H1 (cell line): Measurements from ENCODE around the gene MDH1B. TPM values are rescaled to one million over a fixed set of nuclear protein-coding genes. Genes with fewer than 3 reads are reported as not detected.

Experiments used
- CTCF ChIA-PET: fragments of 300-600 bp; sonication (Branson Sonifier 250); formaldehyde crosslinking; loops from one replicate; lab custom pipeline; 2021; ENCODE audit not compliant: partially characterized antibody; lab: Charles Lee
- POLR2A ChIA-PET: fragments of 300-600 bp; sonication (Branson Sonifier 250); formaldehyde crosslinking; loops from one replicate; lab custom pipeline; 2021; ENCODE audit warnings: inconsistent platforms; ENCODE audit not compliant: partially characterized antibody; lab: Charles Lee
- DNase-seq, 2 experiments: peaks; one replicate each; pipeline versions ENCODE4 v3.0.0 to v3.0.0-alpha.2; 2010 to 2022; ENCODE audit warnings: low spot score in 2 of 2, low read depth in 1 of 2, mixed read lengths in 1 of 2
- FAIRE-seq: peaks from 2 replicates; lab custom pipeline; 2011; peaks lifted over from hg19 to GRCh38; lab: Jason Lieb, UNC
- H2AFZ ChIP-seq: 2 replicates; pipeline ENCODE4 v1.8.1; 2012; ENCODE audit warnings: low read length, inconsistent platforms
- H2AK5ac ChIP-seq: 2 replicates; pipeline ENCODE4 v1.6.1; 2013; ENCODE audit warnings: low read depth, low read length
- H2BK120ac ChIP-seq: replicated peaks from 2 replicates; pipeline ENCODE3; 2013; ENCODE audit warnings: low read depth, low read length, inconsistent platforms
- H2BK12ac ChIP-seq: 2 replicates; pipeline ENCODE4 v1.6.1; 2013; ENCODE audit warnings: low read depth, low read length
- H2BK15ac ChIP-seq: 2 replicates; pipeline ENCODE4 v1.6.1; 2013; ENCODE audit warnings: low read length
- H2BK20ac ChIP-seq: 2 replicates; pipeline ENCODE4 v1.6.1; 2013; ENCODE audit warnings: low read length
- H2BK5ac ChIP-seq: 2 replicates; pipeline ENCODE4 v1.6.1; 2013; ENCODE audit warnings: low read depth, low read length
- H3K14ac ChIP-seq: 2 replicates; pipeline ENCODE4 v1.6.1; 2013; ENCODE audit warnings: inconsistent platforms; ENCODE audit not compliant: insufficient read length
- H3K18ac ChIP-seq: 2 replicates; pipeline ENCODE4 v1.6.1; 2013; ENCODE audit warnings: low read length; ENCODE audit errors: extremely low read depth
- H3K23ac ChIP-seq: 2 replicates; pipeline ENCODE4 v1.6.1; 2013; ENCODE audit warnings: inconsistent platforms; ENCODE audit not compliant: insufficient read length
- H3K23me2 ChIP-seq: 2 replicates; pipeline ENCODE4 v1.6.1; 2013; ENCODE audit warnings: low read depth, low read length
- H3K27ac ChIP-seq: 2 replicates; pipeline ENCODE4 v1.6.1; 2011; ENCODE audit warnings: low read depth, low read length, inconsistent platforms
- H3K27me3 ChIP-seq, 4 experiments: replicated peaks in 1 of 4; 1 replicate in 1 of 4; 2 replicates in 3 of 4; pipeline versions ENCODE4 v1.6.1 to v1.8.1; 2011 to 2013; ENCODE audit warnings: low read length in 3 of 4, mild to moderate bottlenecking in 3 of 4, inconsistent platforms in 2 of 4, mixed read lengths in 2 of 4, moderate library complexity in 1 of 4; ENCODE audit not compliant: control insufficient read depth in 3 of 4, insufficient read depth in 3 of 4; ENCODE audit errors: extremely low read depth in 1 of 4
- H3K36me3 ChIP-seq, 4 experiments: 2 replicates each; pipeline versions ENCODE4 v1.6.1 to v1.8.1; 2011 to 2013; ENCODE audit warnings: mild to moderate bottlenecking in 4 of 4, low read length in 3 of 4, moderate library complexity in 2 of 4, control low read depth in 1 of 4, inconsistent platforms in 1 of 4; ENCODE audit not compliant: insufficient read depth in 4 of 4, control insufficient read depth in 2 of 4
- H3K4ac ChIP-seq: replicated peaks from 2 replicates; pipeline ENCODE3; 2013; ENCODE audit warnings: low read length, low read depth, mixed read lengths, inconsistent platforms; ENCODE audit not compliant: insufficient read length
- H3K4me1 ChIP-seq, 4 experiments: replicated peaks in 1 of 4; 1 replicate in 1 of 4; 2 replicates in 3 of 4; pipeline versions ENCODE4 v1.6.1 to v1.8.1; 2011 to 2013; ENCODE audit warnings: low read length in 3 of 4, inconsistent platforms in 2 of 4, mixed read lengths in 1 of 4; ENCODE audit not compliant: insufficient read depth in 4 of 4, control insufficient read depth in 3 of 4
- H3K4me2 ChIP-seq, 2 experiments: 2 replicates each; pipeline versions ENCODE4 v1.6.1 to v1.8.1; 2011 to 2013; ENCODE audit warnings: low read depth in 2 of 2, low read length in 2 of 2, control low read depth in 1 of 2, inconsistent platforms in 1 of 2, mild to moderate bottlenecking in 1 of 2; ENCODE audit not compliant: insufficient read depth in 1 of 2
- H3K4me3 ChIP-seq, 4 experiments: fragments of 200-600, 300-600 bp in 1 of 4; sonication (generic), shearing (Covaris generic), sonication (Bioruptor Twin) in 1 of 4; 2 replicates each; pipeline versions ENCODE4 v1.5.1 to v1.8.1; 2011 to 2016; ENCODE audit warnings: low read length in 4 of 4, low read depth in 3 of 4, control low read depth in 2 of 4, inconsistent platforms in 2 of 4, mild to moderate bottlenecking in 2 of 4, mixed read lengths in 1 of 4, moderate library complexity in 1 of 4; ENCODE audit not compliant: insufficient read depth in 2 of 4; ENCODE audit errors: extremely low read depth in 1 of 4
- H3K56ac ChIP-seq: replicated peaks from 2 replicates; pipeline ENCODE3; 2013; ENCODE audit warnings: low read depth, mild to moderate bottlenecking, mixed read lengths, low read length, inconsistent platforms; ENCODE audit not compliant: insufficient read length
- H3K79me1 ChIP-seq: 2 replicates; pipeline ENCODE4 v1.6.1; 2013; ENCODE audit warnings: low read depth, low read length, control low read depth
- H3K79me2 ChIP-seq, 2 experiments: 2 replicates each; pipeline versions ENCODE4 v1.6.1 to v1.8.1; 2012 to 2013; ENCODE audit warnings: low read length in 2 of 2, mild to moderate bottlenecking in 2 of 2, inconsistent platforms in 1 of 2; ENCODE audit not compliant: insufficient read depth in 2 of 2, control insufficient read depth in 1 of 2
- H3K9ac ChIP-seq, 4 experiments: replicated peaks in 1 of 4; 1 replicate in 1 of 4; 2 replicates in 3 of 4; pipeline versions ENCODE4 v1.6.1 to v1.8.1; 2011 to 2013; ENCODE audit warnings: low read depth in 3 of 4, low read length in 3 of 4, control low read depth in 2 of 4, mild to moderate bottlenecking in 2 of 4, moderate library complexity in 2 of 4, inconsistent platforms in 1 of 4; ENCODE audit errors: extremely low read depth in 1 of 4
- H3K9me3 ChIP-seq, 2 experiments: 2 replicates each; pipeline versions ENCODE4 v1.6.1 to v1.8.1; 2012 to 2013; ENCODE audit warnings: mild to moderate bottlenecking in 2 of 2, moderate library complexity in 2 of 2, control low read depth in 1 of 2, inconsistent platforms in 1 of 2, low read depth in 1 of 2, low read length in 1 of 2, mixed read lengths in 1 of 2; ENCODE audit not compliant: insufficient read depth in 2 of 2
- H4K20me1 ChIP-seq, 2 experiments: replicated peaks in 1 of 2; 2 replicates each; pipeline versions ENCODE3 to v1.8.1; 2011 to 2013; ENCODE audit warnings: inconsistent platforms in 2 of 2, low read length in 2 of 2, mild to moderate bottlenecking in 1 of 2; ENCODE audit not compliant: insufficient read depth in 2 of 2, control insufficient read depth in 1 of 2
- H4K5ac ChIP-seq: 2 replicates; pipeline ENCODE4 v1.6.1; 2013; ENCODE audit warnings: low read length, low read depth, mixed read lengths, inconsistent platforms; ENCODE audit not compliant: insufficient read length
- H4K8ac ChIP-seq: 2 replicates; pipeline ENCODE4 v1.8.0; 2013; ENCODE audit warnings: mild to moderate bottlenecking, moderate library complexity, low read length, inconsistent platforms; ENCODE audit not compliant: insufficient read depth; ENCODE audit errors: extremely low read depth
- H4K91ac ChIP-seq: replicated peaks from 2 replicates; pipeline ENCODE3; 2013; ENCODE audit warnings: low read length, mixed read lengths, inconsistent platforms; ENCODE audit not compliant: insufficient read length
- CTCF ChIP-seq, 3 experiments: IDR thresholded peaks; 1 replicate in 2 of 3; 2 replicates in 1 of 3; pipeline versions ENCODE4 v1.5.1 to v1.6.1; 2011; ENCODE audit warnings: low read length in 3 of 3, mild to moderate bottlenecking in 3 of 3, inconsistent platforms in 2 of 3, low read depth in 1 of 3, moderate library complexity in 1 of 3; ENCODE audit not compliant: insufficient read depth in 1 of 3; ENCODE audit errors: control extremely low read depth in 1 of 3
- E2F6 ChIP-seq: IDR thresholded peaks from 2 replicates; pipeline ENCODE4 v1.6.1; 2012; ENCODE audit warnings: inconsistent platforms
- GTF2F1 ChIP-seq: IDR thresholded peaks from 2 replicates; pipeline ENCODE4 v1.6.1; 2012; ENCODE audit warnings: low read depth, low read length, improper control_type of control experiment, borderline replicate concordance
- RAD21 ChIP-seq, 2 experiments: IDR thresholded peaks in 1 of 2; conservative IDR thresholded peaks in 1 of 2; 2 replicates each; pipeline ENCODE4 v1.6.1; 2011; ENCODE audit warnings: low read depth in 2 of 2, low read length in 2 of 2, improper control_type of control experiment in 1 of 2, inconsistent platforms in 1 of 2, mild to moderate bottlenecking in 1 of 2, moderate library complexity in 1 of 2
- WGBS, 2 experiments: shearing (Covaris generic) in 1 of 2; methylation state at CpG; one replicate each; pipeline versions ENCODE4 v1.1.6 to v1.1.7; 2013 to 2015; ENCODE audit warnings: low lambda C conversion rate in 2 of 2, mixed read lengths in 2 of 2, inconsistent platforms in 1 of 2, low coverage in 1 of 2, missing lambda C conversion rate in 1 of 2; ENCODE audit not compliant: insufficient replicate concordance in 2 of 2, insufficient coverage in 1 of 2, insufficient read length in 1 of 2; ENCODE audit errors: extremely low coverage in 1 of 2, missing lambda C conversion rate in 1 of 2; 5-methylcytosine and 5-hydroxymethylcytosine counted together
- polyA plus RNA-seq, 7 experiments: library from polyadenylated mRNA; depleted of rRNA in 3 of 7; stranded (reverse) in 5 of 7; unstranded in 2 of 7; fragments of >200 nt in 5 of 7; fragments of 200-250 nt in 2 of 7; gene quantifications; 1 replicate in 5 of 7; 2 replicates in 1 of 7; 4 replicates in 1 of 7; pipeline versions ENCODE4 v1.2.1 to v1.2.3, GENCODE V29; 2011 to 2013; ENCODE audit warnings: missing spikeins in 2 of 7, mixed read lengths in 2 of 7
- total RNA-seq: library from RNA; stranded (reverse); fragmentation: NEBNext Ultra II Directional; extraction: Animal tissue kit (Norgen Biotek cat#: 25700); gene quantifications from 2 replicates; pipeline ENCODE4 v1.2.1, GENCODE V29; 2021

MDH1B gene
- total and polyA plus RNA-seq, 2 of the 8 experiments (the other 6 are each of a cell fraction or from before 2014, with no cell fraction given) = 1.5 to 2.1 TPM

- Histone ChIP-seq H3K79me2 (0 out of 4 replicates have a peak, but pooled peaks cover 0 to 5% of the 10 kb centered on the region in 2 experiments), H3K18ac (no peak overlapping the region), H3K4me1 (no peaks in the 10 kb centered on the region), H3K4ac (no peak overlapping the region), H4K8ac (no peak overlapping the region), H3K4me3 (no peak overlapping the region), H3K14ac (no peak overlapping the region), H2AFZ (no peak overlapping the region), H3K9me3 (no peaks in the 10 kb centered on the region), H3K79me1 (no peaks in the 10 kb centered on the region), H4K5ac (no peak overlapping the region), H3K27ac (no peak overlapping the region), H2AK5ac (no peak overlapping the region), H4K20me1 (peaks cover 0 to 5% of the 10 kb centered on the region in 2 experiments), H2BK120ac (no peak overlapping the region), H2BK15ac (no peak overlapping the region), H3K36me3 (peaks cover 5 to 53% (median 28%) of the 10 kb centered on the region in 4 experiments), H3K27me3 (no peaks in the 10 kb centered on the region)
- 85% methylated on average over 2 of the region's 2 CpGs; no CpG with 5 or more reads in 1 of the 2 experiments for WGBS, 2 experiments
- CTCF ChIA-PET = interaction anchor here (0.8 to 6.0 kb wide), 10 partner anchors 9 to 569 kb away, joined by 3 to 81 read pairs (median 6); no protein-coding TSS in a partner anchor
- POLR2A ChIA-PET = interaction anchor here (1.3 kb wide), 1 partner anchor 14 kb away, joined by 4 read pairs; no protein-coding TSS in a partner anchor
- FAIRE-seq (peak; percentile 39), DNase-seq (no peak)
- TF ChIP-seq E2F6 (no peak), CTCF (IDR thresholded peaks at IDR 0.05; ENCODE audit: control extremely low read depth in 1 of 3, insufficient read depth in 1 of 3, low read depth in 1 of 3, low read length in 3 of 3) (peak; percentile 59 to 85 (median 73)), GTF2F1 (no peak), RAD21 (IDR thresholded peaks at IDR 0.05 in 1 of 2, conservative IDR thresholded peaks at IDR 0.05 in 1 of 2; ENCODE audit: low read depth in 2 of 2, low read length in 2 of 2) (peak; percentile 38 to 50)
- TF ChIP-seq, all 59 proteins: peak for 2
- H4K91ac ChIP-seq = no peak overlapping the region
- no peak overlapping the region for H3K9ac ChIP-seq
- H3K4me2 ChIP-seq = no peak overlapping the region
- no peak overlapping the region for H3K56ac ChIP-seq
- H2BK20ac ChIP-seq = no peak overlapping the region
- no peak overlapping the region for H3K23ac ChIP-seq
- H3K23me2 ChIP-seq = no peaks in the 10 kb centered on the region
- H2BK12ac ChIP-seq = no peak overlapping the region
- no peak overlapping the region for H2BK5ac ChIP-seq
Observed at GRCh38 chr2:206783718-206784117, 18.6 kb upstream of the MDH1B start.
